Gastroesophageal sphincter (tissue), 4 donors: ENCODE measurements around the gene HS3ST5. TPM values are rescaled to one million over a fixed set of nuclear protein-coding genes. Genes with fewer than 3 reads are reported as not detected.

Source experiments
- ATAC-seq: fragments of 150-250 bp; one replicate; pipeline ENCODE4 v1.9.1; 2016; ENCODE audit warnings: mild to moderate bottlenecking, moderate library complexity
- H3K27ac ChIP-seq, 4 donors: fragments of 200-600 bp; sonication (generic) in 3 of 4; 1 replicate in 3 of 4; 2 replicates in 1 of 4; pipeline ENCODE4 v1.5.1; 2016 to 2019
- H3K27me3 ChIP-seq: fragments of 200-600 bp; sonication (generic); one replicate; pipeline ENCODE4 v1.5.1; 2019
- H3K36me3 ChIP-seq, 2 donors: fragments of 200-600 bp; sonication (generic); one replicate each; pipeline ENCODE4 v1.5.1; 2019; ENCODE audit warnings: control low read depth in 1 of 2
- H3K4me1 ChIP-seq, 3 donors: fragments of 200-600 bp; sonication (generic); 1 replicate in 2 of 3; 2 replicates in 1 of 3; pipeline ENCODE4 v1.5.1; 2016 to 2019; ENCODE audit warnings: control low read depth in 2 of 3
- H3K4me3 ChIP-seq, 2 donors: fragments of 200-600 bp; sonication (generic); one replicate each; pipeline ENCODE4 v1.5.1; 2019; ENCODE audit warnings: mild to moderate bottlenecking in 1 of 2, moderate library complexity in 1 of 2
- H3K9me3 ChIP-seq, 3 donors: fragments of 200-600 bp; sonication (generic); one replicate each; pipeline ENCODE4 v1.5.1; 2017 to 2019; ENCODE audit warnings: control low read depth in 2 of 3
- EP300 ChIP-seq: sonication (generic); formaldehyde crosslinking; IDR thresholded peaks from one replicate; pipeline ENCODE4 v1.6.1; 2017; ENCODE audit warnings: antibody characterized with exemption, mild to moderate bottlenecking
- POLR2A ChIP-seq, 2 donors: fragments of 450-650 bp; IDR thresholded peaks; one replicate each; pipeline ENCODE4 v1.6.1; 2017; ENCODE audit warnings: antibody characterized with exemption in 2 of 2, mild to moderate bottlenecking in 2 of 2, moderate library complexity in 1 of 2
- POLR2AphosphoS5 ChIP-seq: sonication (generic); formaldehyde crosslinking; IDR thresholded peaks from one replicate; pipeline ENCODE4 v1.6.1; 2017; ENCODE audit warnings: antibody characterized with exemption
- WGBS, 2 donors: methylation state at CpG; one replicate each; pipeline ENCODE4 v1.1.5; 2018; ENCODE audit warnings: low coverage in 1 of 2; 5-methylcytosine and 5-hydroxymethylcytosine counted together
- total RNA-seq, 4 donors: library from RNA; depleted of rRNA; stranded (reverse); fragments of >200 nt; gene quantifications; one replicate each; pipeline ENCODE4 v1.1.0, GENCODE V29; 2016
- TF ChIP-seq, protein P1 (sequence below), 4 experiments: fragments of 200-600 bp in 2 of 4; fragments of 450-650 bp in 2 of 4; sonication (generic) in 1 of 4; IDR thresholded peaks; one replicate each; pipeline ENCODE4 v1.5.1; 2017 to 2019; ENCODE audit warnings: antibody characterized with exemption in 4 of 4, mild to moderate bottlenecking in 2 of 4, moderate library complexity in 2 of 4

The HS3ST5 gene
- total RNA-seq, 4 donors from 2014 or later, result 0.13 TPM; not detected in 3

DNA sequence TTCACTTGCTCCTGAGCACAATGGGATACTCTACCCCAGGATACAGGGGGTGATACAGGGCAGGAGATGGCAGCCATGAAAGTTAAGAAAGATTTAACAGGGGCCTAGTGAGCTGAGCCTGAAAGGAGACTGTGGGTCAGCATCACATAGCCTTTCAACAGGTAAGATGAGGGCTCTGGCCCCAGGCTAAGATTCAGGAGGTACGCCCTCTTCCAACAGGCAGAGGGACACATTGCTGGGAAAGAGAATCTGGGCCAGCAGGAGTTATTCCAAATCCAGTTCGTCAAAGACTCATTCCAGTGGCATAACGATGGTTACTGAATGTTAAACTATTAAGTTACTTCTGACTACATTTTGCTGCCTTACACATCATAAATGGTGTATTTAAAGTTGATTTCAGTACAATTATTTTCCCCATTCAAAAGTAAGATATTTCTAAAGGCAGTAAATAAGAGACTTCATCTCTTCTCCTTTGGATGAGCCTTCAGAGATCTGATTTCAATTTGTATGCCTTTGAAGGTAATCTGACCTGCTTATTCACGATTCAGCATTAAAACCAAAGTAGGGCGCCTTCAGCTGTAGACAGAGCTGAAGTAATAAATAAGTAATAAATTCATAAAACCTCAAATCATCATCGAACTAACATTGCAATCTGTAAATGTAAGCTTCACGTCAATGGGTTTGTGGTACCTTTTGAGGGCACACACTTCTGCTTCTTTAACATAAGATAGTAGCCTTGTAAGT lies 62.4 kb downstream of the HS3ST5 start:
- Histone ChIP-seq H3K9me3 (no peaks in the 10 kb centered on the region), H3K4me3 (no peak overlapping the region), H3K27ac (no peak overlapping the region), H3K36me3 (no peaks in the 10 kb centered on the region), H3K27me3 (no peaks in the 10 kb centered on the region), H3K4me1 (no peaks in the 10 kb centered on the region)
- ATAC-seq, result no peak
- WGBS, 2 donors, result 90 to 92% methylated on average over 6 to 7 of the region's 7 CpGs
- TF ChIP-seq, protein P1, sequence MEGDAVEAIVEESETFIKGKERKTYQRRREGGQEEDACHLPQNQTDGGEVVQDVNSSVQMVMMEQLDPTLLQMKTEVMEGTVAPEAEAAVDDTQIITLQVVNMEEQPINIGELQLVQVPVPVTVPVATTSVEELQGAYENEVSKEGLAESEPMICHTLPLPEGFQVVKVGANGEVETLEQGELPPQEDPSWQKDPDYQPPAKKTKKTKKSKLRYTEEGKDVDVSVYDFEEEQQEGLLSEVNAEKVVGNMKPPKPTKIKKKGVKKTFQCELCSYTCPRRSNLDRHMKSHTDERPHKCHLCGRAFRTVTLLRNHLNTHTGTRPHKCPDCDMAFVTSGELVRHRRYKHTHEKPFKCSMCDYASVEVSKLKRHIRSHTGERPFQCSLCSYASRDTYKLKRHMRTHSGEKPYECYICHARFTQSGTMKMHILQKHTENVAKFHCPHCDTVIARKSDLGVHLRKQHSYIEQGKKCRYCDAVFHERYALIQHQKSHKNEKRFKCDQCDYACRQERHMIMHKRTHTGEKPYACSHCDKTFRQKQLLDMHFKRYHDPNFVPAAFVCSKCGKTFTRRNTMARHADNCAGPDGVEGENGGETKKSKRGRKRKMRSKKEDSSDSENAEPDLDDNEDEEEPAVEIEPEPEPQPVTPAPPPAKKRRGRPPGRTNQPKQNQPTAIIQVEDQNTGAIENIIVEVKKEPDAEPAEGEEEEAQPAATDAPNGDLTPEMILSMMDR (IDR thresholded peaks at IDR 0.05), result no peak
- no peak for TF ChIP-seq EP300
- TF ChIP-seq POLR2AphosphoS5, result no peak
- no peak for TF ChIP-seq POLR2A (IDR thresholded peaks at IDR 0.05)

DNA sequence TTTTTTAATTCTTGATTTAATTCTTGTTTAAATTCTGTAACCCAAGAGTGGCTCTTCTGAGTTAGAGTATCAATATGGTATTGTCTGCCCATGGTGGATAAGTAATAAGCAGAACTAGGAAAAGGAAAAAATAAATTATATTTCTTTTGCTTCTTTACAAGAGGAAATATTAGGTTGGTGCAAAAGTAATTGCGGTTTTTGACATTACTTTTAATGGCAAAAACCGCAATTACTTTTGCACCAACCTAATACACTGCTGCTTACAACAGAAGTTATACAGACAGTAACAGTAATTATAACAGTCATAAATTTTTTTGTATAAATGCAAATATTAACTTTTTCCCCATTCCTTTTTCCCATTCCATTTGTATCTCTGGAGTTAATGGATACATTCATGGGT lies 65.6 kb downstream of the HS3ST5 start:
- no peaks in the 10 kb centered on the region for H3K36me3 ChIP-seq
- WGBS, 2 donors, result 67 to 81% methylated on average over 1 to 2 of the region's 2 CpGs
- TF ChIP-seq, protein P1 (IDR thresholded peaks at IDR 0.05), result no peak
- no peak for TF ChIP-seq POLR2A (IDR thresholded peaks at IDR 0.05)
- TF ChIP-seq EP300, result no peak
- no peak for TF ChIP-seq POLR2AphosphoS5
- H3K27ac ChIP-seq, result no peak overlapping the region
- no peak for ATAC-seq
- H3K4me1 ChIP-seq, result no peaks in the 10 kb centered on the region
- H3K27me3 ChIP-seq, result no peaks in the 10 kb centered on the region
- no peaks in the 10 kb centered on the region for H3K9me3 ChIP-seq
- no peak overlapping the region for H3K4me3 ChIP-seq

DNA sequence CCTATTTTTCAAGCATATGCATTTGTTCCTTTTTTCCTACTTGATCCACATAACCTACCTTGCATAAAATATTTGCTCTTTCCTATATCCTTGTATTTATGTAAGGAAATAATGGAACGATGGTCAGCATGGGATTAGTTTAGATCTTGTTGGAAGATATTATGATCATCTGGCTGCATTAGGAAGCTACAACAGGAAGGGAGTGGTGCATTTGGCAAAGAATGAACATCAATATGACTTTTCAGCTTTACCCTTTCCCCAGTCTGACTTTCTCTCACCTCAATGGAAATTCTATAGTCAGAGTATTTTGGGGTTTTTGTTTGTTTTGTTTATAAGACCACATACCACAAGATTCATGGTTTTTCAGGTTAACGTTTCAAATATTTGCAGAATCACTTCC lies 66.0 kb downstream of the HS3ST5 start:
- no peaks in the 10 kb centered on the region for H3K4me1 ChIP-seq
- ATAC-seq, result no peak

DNA sequence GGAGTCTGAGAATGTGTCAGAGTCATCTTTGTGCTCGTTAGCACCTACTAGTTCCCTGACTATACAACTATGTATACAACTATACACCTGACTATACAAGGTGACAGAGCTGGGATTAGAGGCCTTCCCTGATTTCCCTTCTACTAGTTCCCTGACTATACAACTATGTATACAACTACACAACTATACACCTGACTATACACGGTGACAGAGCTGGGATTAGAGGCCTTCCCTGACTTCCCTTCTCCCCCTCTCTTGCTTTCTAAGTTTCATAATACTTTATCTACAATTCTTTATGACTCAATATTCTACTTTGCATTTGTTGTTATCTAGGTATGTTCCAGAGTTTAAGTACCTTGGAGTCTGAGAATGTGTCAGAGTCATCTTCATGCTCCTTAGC lies 68.0 kb downstream of the HS3ST5 start:
- no peak overlapping the region for H3K4me3 ChIP-seq
- H3K27me3 ChIP-seq, result no peaks in the 10 kb centered on the region
- no peak for ATAC-seq
- TF ChIP-seq, protein P1 (IDR thresholded peaks at IDR 0.05), result no peak
- no peak for TF ChIP-seq EP300
- TF ChIP-seq POLR2A (IDR thresholded peaks at IDR 0.05), result no peak
- TF ChIP-seq POLR2AphosphoS5, result no peak
- 75 to 94% methylated on average over 2 of the region's 2 CpGs for WGBS, 2 donors
- no peak overlapping the region for H3K27ac ChIP-seq
- H3K4me1 ChIP-seq, result no peaks in the 10 kb centered on the region
- no peaks in the 10 kb centered on the region for H3K9me3 ChIP-seq
- no peaks in the 10 kb centered on the region for H3K36me3 ChIP-seq

More for the DNA sequence above, 66.0 kb downstream of the HS3ST5 start:
- H3K9me3 ChIP-seq, result no peaks in the 10 kb centered on the region
- H3K4me3 ChIP-seq, result no peak overlapping the region
- no peaks in the 10 kb centered on the region for H3K27me3 ChIP-seq
- WGBS, 2 donors, result 48 to 59% methylated on average over 2 of the region's 2 CpGs
- TF ChIP-seq POLR2A (IDR thresholded peaks at IDR 0.05) (no peak), POLR2AphosphoS5 (no peak), EP300 (no peak)
- TF ChIP-seq, protein P1 (IDR thresholded peaks at IDR 0.05), result no peak
- no peak overlapping the region for H3K27ac ChIP-seq
- H3K36me3 ChIP-seq, result no peaks in the 10 kb centered on the region

DNA sequence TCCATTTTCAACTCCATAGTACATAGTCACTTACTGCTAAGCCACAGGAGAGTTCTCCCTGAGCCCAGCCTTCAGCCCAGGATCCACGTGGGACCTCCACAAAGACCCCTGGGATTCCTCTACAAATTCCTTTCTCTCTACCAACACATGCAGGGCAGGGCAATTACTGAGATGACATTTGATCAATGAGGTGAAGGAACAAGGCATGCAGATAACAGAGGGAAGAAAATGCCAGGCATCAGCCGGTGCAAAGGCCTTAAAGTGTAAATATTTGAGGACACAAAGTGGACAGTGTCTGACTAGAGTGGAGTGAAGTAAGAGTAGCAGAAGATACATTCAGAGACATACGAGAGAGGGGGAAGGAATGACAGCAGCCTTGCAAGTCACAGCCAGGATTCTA lies 70.2 kb downstream of the HS3ST5 start:
- no peak for TF ChIP-seq POLR2A (IDR thresholded peaks at IDR 0.05)
- TF ChIP-seq POLR2AphosphoS5, result no peak
- TF ChIP-seq, protein P1 (IDR thresholded peaks at IDR 0.05), result no peak
- no peak for TF ChIP-seq EP300
- no peak for ATAC-seq
- no peak overlapping the region for H3K27ac ChIP-seq
- no peaks in the 10 kb centered on the region for H3K9me3 ChIP-seq
- WGBS, 2 donors, result 44 to 48% methylated on average over 2 of the region's 3 CpGs
- H3K36me3 ChIP-seq, result no peaks in the 10 kb centered on the region
- no peak overlapping the region for H3K4me3 ChIP-seq
- no peaks in the 10 kb centered on the region for H3K27me3 ChIP-seq
- no peaks in the 10 kb centered on the region for H3K4me1 ChIP-seq
